Ovary (tissue), 9 donors: ENCODE measurements around the gene PGM2. TPM values are rescaled to one million over a fixed set of nuclear protein-coding genes. Genes with fewer than 3 reads are reported as not detected.

Experiments
- DNase-seq, 5 donors: peaks; one replicate each; pipeline ENCODE4 v3.0.0-alpha.2; 2019 to 2020
- H3K27ac ChIP-seq, 2 donors: fragments of 200-600 bp; one replicate each; pipeline versions ENCODE4 v1.5.1 to v1.8.0; 2019 to 2022
- H3K27me3 ChIP-seq: fragments of 200-600 bp; one replicate; pipeline ENCODE4 v1.8.0; 2022
- H3K36me3 ChIP-seq: fragments of 200-600 bp; sonication (generic); one replicate; pipeline ENCODE4 v1.5.1; 2019
- H3K4me1 ChIP-seq: one replicate; pipeline ENCODE4 v1.8.1; 2013; ENCODE audit warnings: mild to moderate bottlenecking, moderate library complexity; ENCODE audit not compliant: insufficient read depth
- H3K4me3 ChIP-seq: fragments of 200-600 bp; sonication (generic); one replicate; pipeline ENCODE4 v1.5.1; 2017
- H3K9me3 ChIP-seq, 2 donors: fragments of 200-600 bp in 1 of 2; sonication (generic) in 1 of 2; one replicate each; pipeline versions ENCODE4 v1.5.1 to v1.8.1; 2013 to 2019; ENCODE audit warnings: mild to moderate bottlenecking in 1 of 2, moderate library complexity in 1 of 2
- CTCF ChIP-seq, 3 donors: fragments of 450-650 bp in 2 of 3; fragments of 200-600 bp in 1 of 3; IDR thresholded peaks; one replicate each; pipeline versions ENCODE4 v1.5.1 to v1.8.0; 2016 to 2022; ENCODE audit warnings: antibody characterized with exemption in 3 of 3, mild to moderate bottlenecking in 1 of 3
- EP300 ChIP-seq: sonication (generic); formaldehyde crosslinking; IDR thresholded peaks from one replicate; pipeline ENCODE4 v1.6.1; 2017; ENCODE audit warnings: antibody characterized with exemption
- POLR2A ChIP-seq: fragments of 450-650 bp; IDR thresholded peaks from one replicate; pipeline ENCODE4 v1.6.1; 2017; ENCODE audit warnings: antibody characterized with exemption, mild to moderate bottlenecking, moderate library complexity
- WGBS, 3 donors: extraction: QIAGEN DNeasy Blood & Tissue Kit in 1 of 3; methylation state at CpG; one replicate each; pipeline versions ENCODE4 v1.1.5 to v1.1.7; 2013 to 2017; 5-methylcytosine and 5-hydroxymethylcytosine counted together
- intact Hi-C, 4 donors: fragments of 100-400 bp; cut with DNase I; formaldehyde crosslinking; loops; one replicate each; pipeline versions ENCODE4 v1.11.0 to v1.15.1; 2022 to 2023
- polyA plus RNA-seq, 2 donors: library from polyadenylated mRNA; stranded (reverse); fragments of 200-250 nt in 1 of 2; fragments of 350-450 nt in 1 of 2; fragmentation: Illumina TruSeq in 1 of 2; extraction: RNeasy Lipid Tissue Mini Kit (QIAGEN cat#74804) in 1 of 2; gene quantifications; one replicate each; pipeline ENCODE4 v1.2.3, GENCODE V29; 2013 to 2014
- total RNA-seq, 7 donors: library from RNA; depleted of rRNA in 2 of 7; stranded (reverse); fragments of >200 nt in 2 of 7; fragmentation: NEBNext Ultra II Directional in 3 of 7; extraction: Animal tissue kit (Norgen Biotek cat#: 25700) in 3 of 7; gene quantifications; one replicate each; pipeline versions ENCODE4 v1.1.0 to v1.2.4, GENCODE V29; 2016 to 2023
- donor health status: DM: no; HTN: no; CAD: no; lungs with moderate emphysema.
- donor health status: DM: no; HTN: no; CAD: no.
- donor health status: Bipolar disorder and iron deficiency.
- donor health status: DM: yes; HTN: yes; CAD: no.
- donor health status: DM: no; HTN: no; CAD: no.
- donor health status: DM: yes; HTN: yes; CAD: no.

PGM2 gene
- total and polyA plus RNA-seq, 9 donors: 11.0 to 31.2 (median 22.2) TPM

- Histone ChIP-seq H3K4me1 (peaks cover 3% of the 10 kb centered on the region), H3K27ac (no peak overlapping the region), H3K27me3 (no peaks in the 10 kb centered on the region), H3K36me3 (no peaks in the 10 kb centered on the region), H3K9me3 (no peaks in the 10 kb centered on the region), H3K4me3 (no peak overlapping the region)
- intact Hi-C loops: loop anchor here in 1 of 4 donors (5.0 kb wide), 1 partner anchor 87 kb away; no protein-coding TSS in a partner anchor
- 94 to 98% (median 98%) methylated on average over 3 of the region's 3 CpGs for WGBS, 3 donors
- no peak for TF ChIP-seq EP300
- TF ChIP-seq POLR2A: no peak
- no peak for TF ChIP-seq CTCF (IDR thresholded peaks at IDR 0.05)
- DNase-seq: no peak
Measured at GRCh38 chr4:37904824-37905223, 78.3 kb downstream of the PGM2 start.

GRCh38 chr4:37905533-37906169 is 79.2 kb downstream of the PGM2 start:
- no peak for TF ChIP-seq CTCF (IDR thresholded peaks at IDR 0.05)
- TF ChIP-seq EP300: no peak
- no peak for TF ChIP-seq POLR2A
- 68 to 80% (median 79%) methylated on average over 7 of the region's 7 CpGs for WGBS, 3 donors
- Histone ChIP-seq H3K4me3 (no peak overlapping the region), H3K36me3 (no peaks in the 10 kb centered on the region), H3K9me3 (no peaks in the 10 kb centered on the region), H3K27me3 (no peaks in the 10 kb centered on the region), H3K4me1 (peaks cover 3% of the 10 kb centered on the region), H3K27ac (no peak overlapping the region)
- intact Hi-C loops: loop anchor here in 1 of 4 donors (5.0 kb wide), 1 partner anchor 87 kb away; no protein-coding TSS in a partner anchor
- DNase-seq: no peak

- DNase-seq: peak in 4 of 5 donors; percentile 21 to 49 (median 28)
- H3K36me3 ChIP-seq: no peaks in the 10 kb centered on the region
- TF ChIP-seq POLR2A (no peak), CTCF (IDR thresholded peaks at IDR 0.05) (no peak), EP300 (no peak)
- intact Hi-C loops: loop anchor here in 1 of 4 donors (5.0 kb wide), 1 partner anchor 84 kb away; no protein-coding TSS in a partner anchor
- H3K4me3 ChIP-seq: peak overlapping the region; percentile 10
- H3K9me3 ChIP-seq: no peaks in the 10 kb centered on the region
- no peaks in the 10 kb centered on the region for H3K27me3 ChIP-seq
- peak overlapping the region; percentile 40 for H3K27ac ChIP-seq
- 12 to 14% (median 14%) methylated on average over 21 of the region's 21 CpGs for WGBS, 3 donors
- peaks cover 3% of the 10 kb centered on the region for H3K4me1 ChIP-seq
Measured at GRCh38 chr4:37908488-37909331, 82.2 kb downstream of the PGM2 start.

- H3K4me3 ChIP-seq: no peak overlapping the region
- intact Hi-C loops: loop anchor here in 1 of 4 donors (5.0 kb wide), 1 partner anchor 83 kb away; no protein-coding TSS in a partner anchor
Measured at GRCh38 chr4:37909332-37910090, 83.0 kb downstream of the PGM2 start.

More at GRCh38 chr4:37909332-37910090, 83.0 kb downstream of the PGM2 start:
- no peak for TF ChIP-seq CTCF (IDR thresholded peaks at IDR 0.05)
- no peak for TF ChIP-seq EP300
- TF ChIP-seq POLR2A: no peak
- Histone ChIP-seq H3K9me3 (no peaks in the 10 kb centered on the region), H3K4me1 (peaks cover 3% of the 10 kb centered on the region), H3K27me3 (no peaks in the 10 kb centered on the region), H3K27ac (peak overlapping the region in 1 of 2 donors; percentile 40), H3K36me3 (no peaks in the 10 kb centered on the region)
- WGBS, 3 donors: 65 to 77% (median 75%) methylated on average over 8 of the region's 8 CpGs
- no peak for DNase-seq
